ENCODE measurements around the gene CASR.

The CASR gene

GRCh38 chr3:122215592-122216298 is 32.3 kb downstream of the CASR start:
- no peak for DNase-seq (ENCODE audit: low read depth, low spot score)

DNA sequence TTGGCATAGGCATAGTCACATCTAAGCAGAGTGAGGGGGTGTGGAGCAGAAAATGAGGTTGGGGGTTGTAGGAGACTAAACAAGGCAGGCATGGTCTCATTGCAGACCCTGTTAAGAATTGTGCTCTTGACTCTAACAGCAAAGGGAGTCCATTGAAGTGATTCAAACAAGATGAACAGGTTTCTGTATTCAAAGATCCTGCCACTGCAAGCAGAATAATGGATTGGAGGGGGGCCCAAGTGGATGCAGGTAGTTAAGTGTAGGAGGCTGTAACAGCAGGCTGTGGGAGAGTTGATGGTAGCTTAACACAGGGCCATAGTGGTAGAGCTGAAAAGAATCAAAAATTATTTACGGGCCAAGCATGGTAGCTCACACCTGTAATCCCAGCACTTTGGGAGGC is 34.4 kb downstream of the CASR start:
- DNase-seq (ENCODE audit: low read depth, low spot score) = no peak

DNA sequence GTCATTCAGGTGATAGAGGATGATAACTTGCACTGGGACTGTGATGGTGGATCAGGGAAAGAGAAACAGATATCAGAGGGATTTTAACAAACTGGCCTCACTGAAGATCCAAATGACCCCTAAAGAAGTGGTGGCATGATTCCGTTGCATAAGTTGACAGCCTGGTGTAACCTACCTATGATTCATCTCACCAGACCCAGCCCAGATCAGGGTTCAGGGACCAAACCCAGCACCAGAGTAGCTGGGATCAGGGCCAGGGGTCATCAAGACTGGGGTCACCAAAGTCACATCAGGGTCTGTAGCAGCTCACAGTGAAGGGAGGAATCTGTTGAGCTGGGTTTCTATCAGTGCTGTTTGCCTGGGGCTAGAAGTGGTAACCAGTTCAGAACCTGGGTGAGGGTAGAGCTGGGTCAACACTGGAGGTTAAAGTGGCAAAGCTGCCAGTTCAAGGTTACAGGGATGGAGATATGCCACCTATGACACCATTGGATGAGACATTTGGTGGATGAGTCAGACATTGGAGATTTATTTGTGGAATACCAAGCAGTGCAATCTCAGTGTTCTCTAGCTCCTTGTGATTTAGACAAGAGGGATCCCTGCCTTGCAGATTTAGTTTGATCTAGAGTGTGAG is 35.9 kb downstream of the CASR start:
- no peak for DNase-seq (ENCODE audit: low read depth, low spot score)

DNA sequence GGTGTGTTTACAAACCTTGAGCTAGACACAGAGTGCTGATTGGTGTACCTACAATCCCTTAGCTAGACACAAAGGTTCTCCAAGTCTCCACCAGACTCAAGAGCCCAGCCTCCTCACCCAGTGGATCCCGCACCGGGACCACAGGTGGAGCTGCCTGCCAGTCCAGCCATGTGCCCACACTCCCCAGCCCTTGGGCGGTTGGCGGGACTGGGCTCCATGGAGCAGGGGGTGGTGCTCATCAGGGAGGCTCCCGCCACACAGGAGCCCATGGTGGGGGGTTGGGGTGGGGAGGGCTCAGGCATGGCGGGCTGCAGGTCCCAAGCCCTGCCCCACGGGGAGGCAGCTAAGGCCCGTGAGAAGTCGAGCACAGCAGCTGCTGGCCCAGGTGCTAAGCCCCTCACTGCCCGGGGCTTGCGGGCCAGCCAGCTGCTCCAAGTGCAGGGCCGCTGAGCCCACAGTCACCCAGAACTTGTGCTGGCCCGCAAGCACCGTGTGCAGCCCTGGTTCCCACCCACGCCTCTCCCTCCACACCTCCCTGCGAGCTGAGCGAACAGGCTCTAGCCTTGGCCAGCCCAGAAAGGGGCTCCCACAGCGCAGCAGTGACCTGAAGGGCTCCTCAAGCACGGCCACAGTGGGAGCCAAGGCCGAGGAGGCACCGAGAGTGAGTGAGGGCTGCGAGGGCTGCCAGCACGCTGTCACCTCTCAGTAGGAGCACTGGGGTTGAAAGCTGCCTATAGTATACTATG is 43.7 kb downstream of the CASR start:
- no peak for DNase-seq (ENCODE audit: low read depth, low spot score)

- no peak for DNase-seq (ENCODE audit: low read depth, low spot score)
Observed at GRCh38 chr3:122230174-122230573, 46.7 kb downstream of the CASR start.

GRCh38 chr3:122231465-122232157 is 48.1 kb downstream of the CASR start:
- no peak for DNase-seq (ENCODE audit: low read depth, low spot score)

DNA sequence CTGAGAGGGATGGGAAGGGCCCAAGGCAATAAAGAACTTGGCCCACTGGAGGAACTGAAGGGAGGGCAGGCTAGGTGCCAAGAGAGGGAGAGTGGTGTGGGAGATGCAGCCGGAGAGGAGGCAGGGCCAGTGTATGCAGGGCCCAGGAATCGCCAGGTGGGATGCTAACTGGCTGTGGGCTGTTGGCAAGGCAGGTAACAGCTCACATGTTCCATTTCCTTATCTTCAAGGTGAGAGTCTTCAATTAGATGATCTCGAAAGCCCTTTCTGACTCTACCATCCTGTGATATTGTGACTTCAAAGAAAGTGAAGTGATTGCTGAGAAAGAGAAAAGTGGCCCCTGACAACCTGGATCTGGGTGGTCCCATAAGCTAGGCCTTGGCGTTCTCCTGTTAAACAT is 49.0 kb downstream of the CASR start:
- DNase-seq (ENCODE audit: low read depth, low spot score) = no peak

DNA sequence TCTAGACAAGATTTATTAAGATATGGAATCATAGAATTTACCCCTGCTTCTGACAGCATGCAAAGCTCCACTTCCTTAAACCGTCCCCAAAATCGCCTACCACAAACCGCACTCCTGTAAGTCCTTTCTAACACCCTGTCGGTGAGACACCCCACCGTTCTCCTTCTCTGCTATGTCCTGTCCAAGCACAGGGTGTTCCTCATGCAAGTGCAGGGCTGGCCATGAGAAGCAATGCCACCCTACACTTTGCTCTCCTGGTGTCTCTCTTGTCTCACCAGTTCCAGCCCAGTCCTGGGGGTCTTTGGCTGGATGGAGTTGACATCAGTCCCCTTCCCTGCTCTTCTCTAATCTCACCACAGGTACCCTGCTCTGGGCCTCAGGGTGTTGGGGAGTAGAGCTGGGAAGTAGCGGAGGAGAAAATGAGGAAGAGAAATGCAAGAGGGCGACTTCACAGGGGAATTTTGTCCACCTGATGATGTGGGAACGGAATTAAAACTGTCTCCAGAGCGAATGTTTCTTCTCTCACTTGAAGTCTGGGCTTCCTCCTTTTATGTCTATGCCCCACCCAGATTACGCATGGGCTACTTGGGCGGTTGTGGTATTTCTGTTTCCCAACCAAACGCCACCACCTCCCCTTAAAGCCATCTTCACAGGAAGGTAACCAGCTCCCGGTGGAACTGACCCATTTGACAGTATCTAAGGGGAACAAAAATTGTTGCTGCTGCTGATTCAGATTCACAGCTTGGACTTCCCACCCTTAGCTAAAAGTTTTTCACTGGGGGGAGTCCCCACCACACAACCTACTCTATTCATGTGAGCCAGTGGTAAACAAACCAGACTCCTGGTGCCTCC is 49.9 kb downstream of the CASR start:
- DNase-seq (ENCODE audit: low read depth, low spot score) = no peak

DNA sequence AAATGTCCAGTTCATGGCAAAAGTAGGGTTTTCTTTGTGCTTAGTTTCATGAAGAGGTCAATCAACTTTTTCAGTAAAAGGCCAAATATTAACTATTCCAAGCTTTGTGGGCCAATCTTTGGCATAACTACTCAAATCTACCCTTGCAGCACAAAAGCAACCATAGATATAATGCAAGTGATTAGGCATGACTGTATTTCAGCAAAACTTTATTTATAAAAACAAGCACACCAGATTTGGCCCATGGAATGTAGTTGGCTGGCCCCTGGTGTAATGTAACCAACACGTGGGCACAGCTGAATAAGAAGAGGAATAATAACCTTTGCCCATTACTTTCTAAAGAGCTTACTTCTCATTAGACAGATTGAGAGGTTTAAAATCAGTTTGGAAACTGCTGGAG is 50.6 kb downstream of the CASR start:
- DNase-seq (ENCODE audit: low read depth, low spot score) = no peak

- DNase-seq (ENCODE audit: low read depth, low spot score) = no peak
Observed at GRCh38 chr3:122235147-122235546, 51.7 kb downstream of the CASR start.

DNA sequence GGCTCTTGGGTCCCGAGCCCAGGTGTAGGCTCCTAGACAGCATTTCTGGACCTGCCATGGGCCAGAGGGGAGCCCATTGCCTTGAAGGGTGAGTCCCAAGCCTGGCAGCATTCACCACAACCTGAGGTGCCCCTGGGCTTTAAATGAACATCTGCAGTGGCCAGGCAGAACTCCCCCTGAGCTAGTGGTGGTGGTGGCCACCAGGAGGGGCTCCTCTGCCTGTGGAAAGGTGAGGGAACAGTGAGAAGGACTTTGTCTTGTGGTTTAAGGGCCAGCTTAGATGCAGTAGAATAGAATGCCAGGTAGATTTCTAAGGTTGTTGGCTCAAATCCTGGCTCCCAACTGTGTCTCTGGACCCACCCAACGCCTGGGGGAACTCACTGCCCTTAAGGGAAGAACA is 55.6 kb downstream of the CASR start:
- no peak for DNase-seq (ENCODE audit: low read depth, low spot score)

DNA sequence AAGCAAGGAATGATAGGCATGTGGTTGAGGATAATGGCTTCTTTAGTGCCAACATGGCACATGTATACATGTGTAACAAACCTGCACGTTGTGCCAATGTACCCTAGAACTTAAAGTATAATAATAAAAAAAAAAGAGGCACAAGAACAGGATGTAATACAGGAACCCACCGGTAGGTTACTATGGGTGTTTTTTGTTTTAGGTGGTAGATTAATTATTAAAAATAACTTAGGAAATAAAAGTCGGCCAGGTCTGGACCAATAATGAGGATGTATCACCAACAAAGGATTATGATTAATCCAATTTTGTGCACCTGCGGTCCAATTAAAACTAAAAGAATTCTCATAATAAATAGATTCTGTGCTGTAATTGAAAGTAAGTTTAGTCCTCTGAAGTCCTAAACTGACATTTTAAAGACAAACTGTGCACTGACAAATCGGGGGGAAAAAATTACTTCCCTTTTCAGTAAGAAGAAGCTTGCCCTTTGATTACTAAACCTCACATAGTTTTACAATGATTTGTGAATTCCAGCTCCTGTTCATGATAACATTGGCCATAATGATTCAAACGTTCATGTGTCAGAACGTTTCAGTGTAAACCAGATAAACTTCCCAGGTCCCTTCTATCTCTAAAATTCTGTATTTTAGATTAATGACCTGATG is 62.2 kb downstream of the CASR start:
- DNase-seq (ENCODE audit: low read depth, low spot score) = no peak

- no peak for DNase-seq (ENCODE audit: low read depth, low spot score)
Observed at GRCh38 chr3:122246199-122246598, 62.7 kb downstream of the CASR start.

DNA sequence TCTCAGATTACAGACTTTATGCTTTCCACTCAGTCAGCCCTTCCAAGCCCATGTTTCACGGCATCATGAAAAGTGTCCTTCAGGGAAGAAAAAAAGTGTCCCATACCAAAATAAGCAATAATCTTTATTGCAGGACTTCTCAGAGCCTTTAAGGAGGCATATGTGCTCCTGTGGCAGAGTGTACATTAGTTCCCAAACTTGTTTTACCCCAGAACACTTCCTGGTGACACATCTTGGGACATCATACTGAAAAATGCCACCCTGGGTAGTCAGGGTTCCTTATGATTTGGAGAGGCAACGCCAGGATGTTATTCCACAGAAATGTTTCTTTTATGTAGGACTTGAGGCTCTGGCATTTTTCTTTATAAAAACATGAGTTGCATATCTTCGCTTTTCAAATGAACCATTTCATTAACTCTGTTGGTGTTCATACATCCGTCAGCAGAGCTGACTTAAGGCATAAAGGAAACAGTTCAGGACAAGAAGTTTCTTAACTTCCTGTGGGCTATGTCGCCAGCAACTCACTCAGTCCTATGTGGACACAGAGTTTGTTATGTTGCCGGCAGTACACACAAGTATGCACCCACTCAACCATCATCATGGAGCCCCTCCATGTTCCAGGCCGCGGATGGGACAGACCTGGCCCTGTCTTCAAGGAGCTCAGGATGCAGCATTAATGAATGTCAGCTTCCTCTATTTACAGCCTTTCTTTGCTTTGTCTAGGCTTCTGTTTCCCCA is 63.8 kb downstream of the CASR start:
- DNase-seq (ENCODE audit: low read depth, low spot score) = no peak

DNA sequence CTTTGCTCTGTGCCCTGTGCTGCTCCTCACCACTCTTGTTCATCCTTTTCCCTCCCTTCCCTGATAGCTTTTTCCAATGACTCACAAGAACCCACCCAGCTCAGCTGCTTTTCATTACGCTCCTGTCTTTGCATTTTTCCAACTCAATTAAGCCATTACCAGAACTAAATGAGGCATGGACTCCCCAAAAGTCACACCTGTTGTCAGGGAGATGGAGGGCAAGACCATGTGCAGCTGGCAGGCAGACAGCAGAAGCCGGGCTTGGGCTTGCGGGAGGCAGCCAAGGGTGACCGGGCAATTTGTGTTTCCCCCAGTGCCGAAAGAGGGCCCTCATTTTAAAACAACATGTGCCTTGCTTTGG is 64.3 kb downstream of the CASR start:
- DNase-seq (ENCODE audit: low read depth, low spot score) = no peak

- DNase-seq (ENCODE audit: low read depth, low spot score) = no peak
Observed at GRCh38 chr3:122251428-122251827, 68.0 kb downstream of the CASR start.

DNA sequence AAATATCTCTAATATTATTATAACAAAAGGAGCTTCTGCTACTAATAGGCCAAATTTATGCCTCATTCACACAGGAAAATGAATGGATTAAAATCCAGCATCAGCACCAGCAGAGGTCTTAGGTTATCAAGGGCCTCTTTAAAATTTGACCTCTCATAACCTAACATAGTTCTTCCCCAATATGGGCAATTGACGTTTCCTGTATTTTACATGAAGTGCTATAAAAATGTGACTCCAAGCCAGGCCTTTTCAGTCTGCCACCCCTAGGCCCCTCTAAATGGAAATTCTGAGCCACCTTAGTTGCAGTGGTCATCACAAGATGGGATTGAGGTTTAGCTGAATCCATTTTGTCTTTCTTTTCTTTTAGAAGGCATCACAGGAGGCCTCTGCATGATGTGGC is 70.1 kb downstream of the CASR start:
- no peak for DNase-seq (ENCODE audit: low read depth, low spot score)

DNA sequence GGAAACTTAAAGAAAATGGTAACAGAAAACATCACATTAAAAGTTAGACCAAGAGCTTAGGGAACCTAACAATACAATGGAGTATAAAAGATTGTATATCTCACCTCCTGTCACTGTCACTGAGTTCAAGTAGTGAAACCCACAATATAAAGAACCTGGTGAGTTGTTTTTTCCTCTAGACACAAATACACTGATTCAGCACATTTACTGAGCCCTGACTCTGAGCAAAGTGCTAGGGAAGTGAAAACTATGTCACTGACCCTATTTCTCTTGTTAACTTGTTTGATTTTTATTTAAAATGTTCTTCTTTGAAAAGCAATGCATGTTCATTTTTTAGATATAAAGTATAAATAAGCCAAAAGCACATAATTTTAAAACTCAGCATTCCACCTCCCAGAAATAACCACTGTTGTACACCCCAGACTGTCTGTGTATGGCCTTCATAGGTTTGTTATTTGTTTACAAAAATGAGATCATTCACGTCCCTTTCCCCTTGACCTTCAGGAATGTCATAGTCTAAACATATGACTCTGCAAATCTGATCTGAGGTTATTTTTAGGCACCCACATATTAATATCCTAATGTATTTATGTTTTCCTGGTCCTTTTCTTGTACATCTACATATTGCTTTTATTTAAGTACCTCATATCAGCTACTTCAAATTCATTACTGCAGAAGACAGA is 72.4 kb downstream of the CASR start:
- DNase-seq (ENCODE audit: low read depth, low spot score) = no peak

DNA sequence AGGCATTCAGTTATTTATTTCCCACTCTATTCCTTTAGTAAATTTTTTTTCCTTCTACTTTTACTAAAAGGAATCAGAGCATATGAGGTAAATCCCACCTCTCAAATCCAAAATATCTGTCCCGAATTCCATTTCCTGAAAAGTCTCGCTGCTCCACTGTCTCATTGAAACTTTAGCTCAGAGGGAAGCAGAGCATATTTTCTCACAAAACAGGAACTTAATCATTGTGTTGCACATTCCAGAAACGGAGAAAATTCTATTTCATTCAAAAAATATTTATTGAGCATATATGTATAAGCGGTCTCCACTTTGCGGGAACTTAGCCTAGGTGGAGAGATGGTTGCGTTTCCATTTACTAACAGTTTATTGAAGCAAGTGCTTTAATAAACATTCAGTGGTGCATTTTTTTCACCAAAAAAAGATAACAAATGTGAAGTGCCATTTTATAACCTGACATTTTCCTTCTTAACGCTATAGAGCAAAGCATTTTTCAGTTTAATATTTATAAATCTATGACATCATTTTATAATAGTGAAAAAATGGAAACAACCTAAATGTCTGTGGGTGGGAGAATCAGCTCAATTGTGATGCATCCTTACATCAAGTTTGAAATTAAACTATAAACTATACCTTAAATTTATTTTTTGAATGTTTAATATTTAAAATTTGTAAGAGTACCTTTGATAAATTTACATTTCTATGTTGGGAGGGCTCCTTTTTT is 74.3 kb downstream of the CASR start:
- DNase-seq (ENCODE audit: low read depth, low spot score) = no peak

Data from brain pericyte (primary cell).